ENCODE data around the gene BPHL. TPM values are rescaled to one million over a fixed set of nuclear protein-coding genes. Genes with fewer than 3 reads are reported as not detected.
"Not testable (repeated sequence)": the region's sequence is repeated elsewhere in the genome, so short reads cannot be mapped to it uniquely, and the experiment has no call there.

The BPHL gene
- total RNA-seq, 2 donors from 2014 or later = 13.4 to 31.7 TPM

- no peak overlapping the region for H3K9ac ChIP-seq (ENCODE audit: low read depth in 2 of 2, low read length in 2 of 2)
- no peak for DNase-seq
- intact Hi-C loops (cut with DNase I) = no loop called here
- H3K36me3 ChIP-seq = no peaks in the 10 kb centered on the region
- H3K4me1 ChIP-seq = no peaks in the 10 kb centered on the region
- no peak overlapping the region for H3K27ac ChIP-seq
- no peaks in the 10 kb centered on the region for H3K9me3 ChIP-seq
- no peaks in the 10 kb centered on the region for H3K27me3 ChIP-seq
- no peak overlapping the region for H3K4me3 ChIP-seq
- TF ChIP-seq, protein P1, sequence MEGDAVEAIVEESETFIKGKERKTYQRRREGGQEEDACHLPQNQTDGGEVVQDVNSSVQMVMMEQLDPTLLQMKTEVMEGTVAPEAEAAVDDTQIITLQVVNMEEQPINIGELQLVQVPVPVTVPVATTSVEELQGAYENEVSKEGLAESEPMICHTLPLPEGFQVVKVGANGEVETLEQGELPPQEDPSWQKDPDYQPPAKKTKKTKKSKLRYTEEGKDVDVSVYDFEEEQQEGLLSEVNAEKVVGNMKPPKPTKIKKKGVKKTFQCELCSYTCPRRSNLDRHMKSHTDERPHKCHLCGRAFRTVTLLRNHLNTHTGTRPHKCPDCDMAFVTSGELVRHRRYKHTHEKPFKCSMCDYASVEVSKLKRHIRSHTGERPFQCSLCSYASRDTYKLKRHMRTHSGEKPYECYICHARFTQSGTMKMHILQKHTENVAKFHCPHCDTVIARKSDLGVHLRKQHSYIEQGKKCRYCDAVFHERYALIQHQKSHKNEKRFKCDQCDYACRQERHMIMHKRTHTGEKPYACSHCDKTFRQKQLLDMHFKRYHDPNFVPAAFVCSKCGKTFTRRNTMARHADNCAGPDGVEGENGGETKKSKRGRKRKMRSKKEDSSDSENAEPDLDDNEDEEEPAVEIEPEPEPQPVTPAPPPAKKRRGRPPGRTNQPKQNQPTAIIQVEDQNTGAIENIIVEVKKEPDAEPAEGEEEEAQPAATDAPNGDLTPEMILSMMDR (IDR thresholded peaks at IDR 0.05) = no peak
Observed at GRCh38 chr6:3164388-3164787, 45.9 kb downstream of the BPHL start.

DNA sequence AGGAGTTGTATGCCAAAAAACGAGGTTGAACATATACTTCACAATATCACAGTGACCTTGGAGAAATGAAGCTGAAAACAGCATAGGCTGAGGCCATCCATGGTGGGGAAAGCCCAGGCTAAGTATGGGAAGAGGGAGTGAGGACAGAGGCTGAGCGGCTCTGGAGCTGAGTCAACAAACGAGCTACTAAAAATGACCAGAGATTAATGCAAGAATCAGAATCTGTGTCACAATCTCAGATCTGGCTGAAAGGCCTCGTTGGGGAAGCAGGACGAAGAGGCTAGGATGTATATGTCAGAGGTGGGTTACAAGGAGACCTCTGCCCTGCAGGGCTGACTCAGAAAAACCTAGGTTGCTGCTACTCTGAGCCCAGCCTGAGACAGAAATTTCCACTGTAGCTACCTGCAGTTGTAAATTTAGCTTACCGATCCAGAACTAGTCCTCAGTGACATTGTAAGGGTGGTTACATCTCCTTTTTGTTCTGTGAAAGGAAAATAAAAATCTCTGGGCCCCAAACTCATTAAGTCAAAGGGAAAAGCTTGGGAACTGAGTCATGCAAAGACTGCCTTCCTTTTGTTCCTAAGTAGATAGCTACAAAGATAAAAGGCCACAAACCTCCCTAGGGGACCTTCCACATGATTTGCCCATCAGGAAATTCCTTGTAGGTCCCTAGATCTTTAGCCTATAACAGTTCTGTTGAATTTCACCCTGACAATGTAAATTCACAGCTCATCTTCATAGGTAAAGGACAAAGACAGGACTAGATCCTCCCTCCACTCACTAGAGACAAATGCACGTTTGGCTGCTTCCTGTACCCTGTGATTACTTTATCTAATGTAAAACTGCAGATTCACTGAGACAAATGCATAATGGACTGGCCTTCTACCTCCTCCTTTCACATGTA is 47.4 kb downstream of the BPHL start:
- TF ChIP-seq, protein P1 (IDR thresholded peaks at IDR 0.05) = no peak
- no peak overlapping the region for H3K4me3 ChIP-seq
- intact Hi-C loops (cut with DNase I) = no loop called here
- no peak for DNase-seq
- no peak overlapping the region for H3K9ac ChIP-seq (ENCODE audit: low read depth in 2 of 2, low read length in 2 of 2)
- no peaks in the 10 kb centered on the region for H3K27me3 ChIP-seq
- H3K4me1 ChIP-seq = no peaks in the 10 kb centered on the region
- no peaks in the 10 kb centered on the region for H3K9me3 ChIP-seq
- no peaks in the 10 kb centered on the region for H3K36me3 ChIP-seq
- no peak overlapping the region for H3K27ac ChIP-seq

DNA sequence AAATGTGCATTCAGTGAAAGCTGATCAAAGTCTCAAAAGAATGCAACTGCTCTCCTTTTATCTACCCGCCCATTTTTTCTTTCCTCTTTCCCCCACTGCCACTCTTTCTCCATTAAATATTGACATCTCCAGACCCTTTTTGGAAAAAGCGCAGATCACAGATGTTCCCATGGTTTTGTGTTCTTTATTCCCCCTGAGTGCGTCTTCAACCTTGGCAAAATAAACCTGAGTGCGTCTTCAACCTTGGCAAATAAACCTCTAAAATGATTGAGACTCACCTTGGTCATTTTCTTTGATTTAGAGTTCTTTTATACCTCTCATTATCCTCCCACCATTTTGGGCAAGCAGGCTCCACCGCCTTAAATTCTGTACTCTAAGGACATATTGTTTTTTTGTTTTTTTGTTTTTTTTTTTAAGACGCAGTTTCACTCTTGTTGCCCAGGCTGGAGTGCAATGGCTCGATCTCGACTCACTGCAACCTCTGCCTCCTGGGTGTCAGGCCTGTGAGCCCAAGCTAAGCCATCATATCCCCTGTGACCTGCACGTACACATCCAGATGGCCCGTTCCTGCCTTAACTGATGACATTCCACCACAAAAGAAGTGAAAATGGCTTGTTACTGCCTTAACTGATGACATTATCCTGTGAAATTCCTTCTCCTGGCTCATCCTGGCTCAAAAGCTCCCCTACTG is 48.2 kb downstream of the BPHL start:
- H3K27me3 ChIP-seq; H3K9ac ChIP-seq (ENCODE audit: low read depth in 2 of 2, low read length in 2 of 2); H3K27ac ChIP-seq; DNase-seq; H3K4me3 ChIP-seq; H3K36me3 ChIP-seq; intact Hi-C loops (cut with DNase I); H3K4me1 ChIP-seq; H3K9me3 ChIP-seq: not testable (repeated sequence)

- H3K9ac ChIP-seq (ENCODE audit: low read depth in 2 of 2, low read length in 2 of 2); H3K4me3 ChIP-seq; H3K36me3 ChIP-seq; H3K27ac ChIP-seq; DNase-seq; H3K9me3 ChIP-seq; intact Hi-C loops (cut with DNase I); H3K4me1 ChIP-seq; H3K27me3 ChIP-seq: not testable (repeated sequence)
Observed at GRCh38 chr6:3168046-3168445, 49.5 kb downstream of the BPHL start.

DNA sequence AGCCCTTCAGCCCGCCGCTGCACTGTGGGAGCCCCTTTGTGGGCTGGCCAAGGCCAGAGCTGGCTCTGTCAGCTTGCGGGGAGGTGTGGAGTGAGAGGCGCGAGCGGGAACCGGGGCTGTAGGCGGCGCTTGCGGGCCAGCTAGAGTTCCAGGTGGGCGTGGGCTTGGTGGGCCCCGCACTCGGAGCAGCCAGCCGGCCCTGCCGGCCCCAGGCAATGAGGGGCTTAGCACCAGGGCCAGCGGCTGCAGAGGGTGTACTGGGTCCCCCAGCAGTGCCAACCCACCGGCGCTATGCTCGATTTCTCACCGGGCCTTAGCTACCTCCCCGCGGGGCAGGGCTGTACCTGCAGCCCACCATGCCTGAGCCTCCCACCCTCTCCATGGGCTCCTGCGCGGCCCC is 52.2 kb downstream of the BPHL start:
- H3K4me3 ChIP-seq; H3K9me3 ChIP-seq; H3K27me3 ChIP-seq; intact Hi-C loops (cut with DNase I); DNase-seq; H3K27ac ChIP-seq; H3K36me3 ChIP-seq; H3K4me1 ChIP-seq; H3K9ac ChIP-seq (ENCODE audit: low read depth in 2 of 2, low read length in 2 of 2): not testable (repeated sequence)

- H3K4me3 ChIP-seq; H3K9ac ChIP-seq (ENCODE audit: low read depth in 2 of 2, low read length in 2 of 2); H3K27ac ChIP-seq; intact Hi-C loops (cut with DNase I); H3K36me3 ChIP-seq; DNase-seq; H3K4me1 ChIP-seq; H3K27me3 ChIP-seq; H3K9me3 ChIP-seq: not testable (repeated sequence)
Observed at GRCh38 chr6:3171313-3172175, 53.0 kb downstream of the BPHL start.

- H3K4me1 ChIP-seq; H3K27ac ChIP-seq; H3K36me3 ChIP-seq; intact Hi-C loops (cut with DNase I); H3K9ac ChIP-seq (ENCODE audit: low read depth in 2 of 2, low read length in 2 of 2); H3K9me3 ChIP-seq; DNase-seq; H3K4me3 ChIP-seq; H3K27me3 ChIP-seq: not testable (repeated sequence)
Observed at GRCh38 chr6:3172789-3173188, 54.3 kb downstream of the BPHL start.

DNA sequence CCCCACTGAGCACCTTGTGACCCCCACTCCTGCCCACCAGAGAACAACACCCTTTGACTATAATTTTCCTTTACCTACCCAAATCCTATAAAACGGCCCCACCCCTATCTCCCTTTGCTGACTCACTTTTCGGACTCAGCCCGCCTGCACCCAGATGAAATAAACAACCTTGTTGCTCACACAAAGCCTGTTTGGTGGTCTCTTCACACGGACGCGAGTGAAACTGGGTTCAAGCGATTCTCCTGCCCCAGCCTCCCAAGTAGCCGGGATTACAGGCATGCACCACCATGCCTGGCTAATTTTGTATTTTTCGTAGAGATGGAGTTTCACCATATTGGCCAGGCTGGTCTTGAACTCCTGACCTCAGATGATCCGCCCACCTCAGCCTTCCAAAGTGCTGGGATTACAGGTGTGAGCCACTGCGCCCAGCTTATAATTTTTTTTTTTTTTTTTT is 55.2 kb downstream of the BPHL start:
- H3K9ac ChIP-seq (ENCODE audit: low read depth in 2 of 2, low read length in 2 of 2); H3K9me3 ChIP-seq; H3K36me3 ChIP-seq; DNase-seq; H3K27me3 ChIP-seq; intact Hi-C loops (cut with DNase I); H3K4me1 ChIP-seq; H3K27ac ChIP-seq; H3K4me3 ChIP-seq: not testable (repeated sequence)

All from colonic mucosa (tissue), 4 donors.